Coronary artery (tissue), 2 donors: Measurements from ENCODE around the gene HRNR.

Experiments used
- DNase-seq: peaks from one replicate; pipeline ENCODE4 v3.0.0-alpha.2; 2017; ENCODE audit warnings: low spot score
- H3K27ac ChIP-seq, 2 donors: fragments of 200-600 bp; sonication (generic); one replicate each; pipeline ENCODE4 v1.5.1; 2016 to 2019
- H3K4me3 ChIP-seq: fragments of 200-600 bp; sonication (generic); 2 replicates; pipeline ENCODE4 v1.5.1; 2016; ENCODE audit warnings: mild to moderate bottlenecking, moderate library complexity
- TF ChIP-seq, protein P1 (sequence below): fragments of 200-600 bp; sonication (generic); IDR thresholded peaks from one replicate; pipeline ENCODE4 v1.5.1; 2019; ENCODE audit warnings: antibody characterized with exemption

The HRNR gene

DNA sequence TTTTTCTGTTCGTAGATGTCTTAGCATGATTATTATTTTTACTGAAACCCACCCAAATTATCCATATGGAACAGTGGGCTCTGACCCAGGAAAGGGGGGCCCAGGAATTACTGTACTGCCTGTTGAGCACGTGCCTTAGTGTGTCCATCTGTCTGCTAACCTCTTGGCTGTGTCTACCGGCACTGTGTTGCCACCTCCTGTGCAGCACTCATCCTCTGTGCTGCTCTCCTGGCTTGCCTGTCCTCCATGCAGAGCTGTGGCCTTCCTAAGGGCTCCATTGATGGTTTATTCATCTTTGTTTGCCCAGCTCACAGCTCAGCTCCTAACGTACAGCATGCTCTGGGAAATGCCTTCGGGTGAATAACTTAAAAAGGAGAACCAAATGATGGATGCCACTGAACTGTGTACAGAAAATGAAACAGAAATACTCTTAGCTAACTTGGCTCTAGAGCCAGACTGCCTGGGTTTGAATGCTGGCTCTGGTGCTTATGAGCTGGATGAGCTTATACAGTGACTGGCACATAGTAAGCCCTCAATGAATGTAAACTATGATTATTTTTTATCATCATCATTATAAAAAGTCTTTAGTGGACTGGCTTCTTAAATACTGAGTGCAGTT is 53.6 kb downstream of the HRNR start:
- Histone ChIP-seq H3K4me3 (no peak overlapping the region), H3K27ac (no peak overlapping the region)
- no peak for DNase-seq
- TF ChIP-seq, protein P1, sequence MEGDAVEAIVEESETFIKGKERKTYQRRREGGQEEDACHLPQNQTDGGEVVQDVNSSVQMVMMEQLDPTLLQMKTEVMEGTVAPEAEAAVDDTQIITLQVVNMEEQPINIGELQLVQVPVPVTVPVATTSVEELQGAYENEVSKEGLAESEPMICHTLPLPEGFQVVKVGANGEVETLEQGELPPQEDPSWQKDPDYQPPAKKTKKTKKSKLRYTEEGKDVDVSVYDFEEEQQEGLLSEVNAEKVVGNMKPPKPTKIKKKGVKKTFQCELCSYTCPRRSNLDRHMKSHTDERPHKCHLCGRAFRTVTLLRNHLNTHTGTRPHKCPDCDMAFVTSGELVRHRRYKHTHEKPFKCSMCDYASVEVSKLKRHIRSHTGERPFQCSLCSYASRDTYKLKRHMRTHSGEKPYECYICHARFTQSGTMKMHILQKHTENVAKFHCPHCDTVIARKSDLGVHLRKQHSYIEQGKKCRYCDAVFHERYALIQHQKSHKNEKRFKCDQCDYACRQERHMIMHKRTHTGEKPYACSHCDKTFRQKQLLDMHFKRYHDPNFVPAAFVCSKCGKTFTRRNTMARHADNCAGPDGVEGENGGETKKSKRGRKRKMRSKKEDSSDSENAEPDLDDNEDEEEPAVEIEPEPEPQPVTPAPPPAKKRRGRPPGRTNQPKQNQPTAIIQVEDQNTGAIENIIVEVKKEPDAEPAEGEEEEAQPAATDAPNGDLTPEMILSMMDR, result no peak

DNA sequence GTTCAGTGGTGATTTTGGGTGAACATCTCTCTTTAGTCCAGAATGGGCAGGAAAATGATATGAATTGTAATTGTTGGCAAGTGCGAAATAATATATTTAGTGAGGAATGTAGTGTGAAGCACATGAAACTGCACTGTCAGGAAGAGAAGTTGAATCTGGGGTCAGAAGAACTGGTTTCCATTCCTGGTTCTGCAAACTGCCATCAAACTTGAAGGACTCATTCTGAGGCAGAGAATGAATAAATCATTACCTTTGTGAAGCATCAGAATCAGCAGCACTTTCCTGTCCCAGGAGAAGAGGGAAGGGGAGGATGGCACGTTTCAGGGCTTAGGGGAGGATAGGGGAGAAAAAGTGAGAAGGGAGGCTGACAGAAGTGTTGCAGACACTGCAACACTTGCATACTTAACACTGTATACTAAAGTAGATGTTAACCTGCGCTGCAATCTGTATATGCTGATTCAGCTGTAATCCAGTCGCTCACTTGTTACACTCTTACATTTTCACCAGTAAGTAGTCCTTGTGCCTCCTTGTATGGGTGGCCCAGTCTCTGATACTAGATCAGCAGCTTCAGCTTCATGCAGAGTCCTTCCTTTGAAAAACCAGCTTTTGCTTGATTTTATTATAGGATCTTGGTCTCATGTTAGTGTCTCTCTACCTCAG is 54.5 kb downstream of the HRNR start:
- Histone ChIP-seq H3K27ac (no peak overlapping the region), H3K4me3 (no peak overlapping the region)
- TF ChIP-seq, protein P1, result no peak
- DNase-seq, result no peak

GRCh38 chr1:152168535-152168868 is 55.5 kb downstream of the HRNR start:
- H3K27ac ChIP-seq, result no peak overlapping the region
- no peak for DNase-seq
- TF ChIP-seq, protein P1, result no peak
- no peak overlapping the region for H3K4me3 ChIP-seq

DNA sequence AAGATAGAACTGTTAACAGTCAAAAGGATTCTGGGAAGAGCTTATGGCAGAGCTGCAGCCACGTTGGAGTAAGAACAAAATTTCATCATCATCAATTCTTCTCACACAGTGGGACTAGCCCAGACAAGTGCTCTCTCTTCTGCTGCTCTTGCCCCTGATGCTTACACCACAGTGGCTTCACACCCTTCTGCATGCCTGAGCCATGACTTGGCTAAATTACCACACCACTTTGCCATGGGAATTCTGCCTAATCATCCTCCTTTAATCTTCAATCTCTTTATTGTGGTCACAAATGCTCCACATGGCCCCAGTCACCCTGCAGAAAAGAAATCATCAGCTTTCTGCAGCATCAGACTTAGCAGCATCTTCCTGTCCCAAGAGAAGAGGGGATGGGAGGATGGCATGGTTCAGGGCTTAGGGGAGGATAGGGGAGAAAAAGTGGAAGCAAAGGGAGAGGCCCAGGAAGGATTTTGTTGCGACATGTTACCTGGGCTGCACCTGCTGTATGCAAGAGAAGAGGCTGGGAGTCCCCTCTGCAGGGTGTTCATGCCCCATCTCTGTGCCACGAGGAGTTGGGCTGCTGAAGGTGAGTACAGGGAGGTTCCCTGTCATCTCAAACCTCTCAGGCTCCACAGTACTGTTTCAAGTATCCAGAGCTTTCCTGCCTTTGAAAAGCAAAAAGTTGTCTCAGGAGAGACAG is 56.0 kb downstream of the HRNR start:
- H3K4me3 ChIP-seq, result no peak overlapping the region
- peak overlapping the region in 1 of 2 donors; percentile 3 for H3K27ac ChIP-seq
- TF ChIP-seq, protein P1, result no peak
- no peak for DNase-seq

GRCh38 chr1:152166966-152167365 is 57.0 kb downstream of the HRNR start:
- Histone ChIP-seq H3K4me3 (no peak overlapping the region), H3K27ac (no peak overlapping the region)
- TF ChIP-seq, protein P1, result no peak
- no peak for DNase-seq

GRCh38 chr1:152165286-152166077 is 58.5 kb downstream of the HRNR start:
- no peak overlapping the region for H3K4me3 ChIP-seq
- no peak for DNase-seq
- TF ChIP-seq, protein P1, result no peak
- H3K27ac ChIP-seq, result peak overlapping the region in 1 of 2 donors; percentile 1
